Measurements from ENCODE around the gene RACK1. TPM values are rescaled to one million over a fixed set of nuclear protein-coding genes. Genes with fewer than 3 reads are reported as not detected.

The RACK1 gene
- total and polyA plus RNA-seq, 4 donors: 1,370 to 2,875 (median 1,528) TPM

GRCh38 chr5:181224390-181225229, 19.1 kb downstream of the RACK1 start:
- Histone ChIP-seq H3K4me3 (ENCODE audit: low read depth, low read length) (peak overlapping the region; percentile 96), H3K36me3 (ENCODE audit: control insufficient read depth, insufficient read depth, low read length) (peaks cover 19% of the 10 kb centered on the region), H3K27me3 (ENCODE audit: control insufficient read depth, insufficient read depth, low read length) (peaks cover 10% of the 10 kb centered on the region), H3K9me3 (ENCODE audit: control insufficient read depth, insufficient read depth, low read length) (no peaks in the 10 kb centered on the region), H3K4me1 (ENCODE audit: control insufficient read depth, insufficient read depth, low read length) (peaks cover 27% of the 10 kb centered on the region), H3K27ac (ENCODE audit: low read depth, low read length) (peak overlapping the region; percentile 99)
- 87% methylated on average over 19 of the region's 22 CpGs for WGBS (ENCODE audit: insufficient coverage)
- no peak for DNase-seq (ENCODE audit: low read depth in 4 of 6, low spot score in 6 of 6)

- peak in 2 of 6 donors; percentile 87 to 95 for DNase-seq (ENCODE audit: low read depth in 4 of 6, low spot score in 6 of 6)
- Histone ChIP-seq H3K27ac (ENCODE audit: low read depth, low read length) (peak overlapping the region; percentile 99), H3K9me3 (ENCODE audit: control insufficient read depth, insufficient read depth, low read length) (no peaks in the 10 kb centered on the region), H3K4me1 (ENCODE audit: control insufficient read depth, insufficient read depth, low read length) (peaks cover 33% of the 10 kb centered on the region), H3K27me3 (ENCODE audit: control insufficient read depth, insufficient read depth, low read length) (peaks cover 15% of the 10 kb centered on the region), H3K36me3 (ENCODE audit: control insufficient read depth, insufficient read depth, low read length) (peaks cover 15% of the 10 kb centered on the region), H3K4me3 (ENCODE audit: low read depth, low read length) (peak overlapping the region; percentile 96)
- under 1% methylated on average over 28 of the region's 31 CpGs for WGBS (ENCODE audit: insufficient coverage)
Observed at GRCh38 chr5:181223729-181224389, 19.8 kb downstream of the RACK1 start.

- H3K27me3 ChIP-seq (ENCODE audit: control insufficient read depth, insufficient read depth, low read length): peaks cover 15% of the 10 kb centered on the region
- under 1% methylated on average over 59 of the region's 59 CpGs for WGBS (ENCODE audit: insufficient coverage)
- peak within 1 kb of the TSS; percentile 99 for H3K27ac ChIP-seq (ENCODE audit: low read depth, low read length)
- peaks cover 37% of the 10 kb centered on the region for H3K4me1 ChIP-seq (ENCODE audit: control insufficient read depth, insufficient read depth, low read length)
- no peaks in the 10 kb centered on the region for H3K9me3 ChIP-seq (ENCODE audit: control insufficient read depth, insufficient read depth, low read length)
- peak; percentile 89 to 100 (median 96) for DNase-seq (ENCODE audit: low read depth in 4 of 6, low spot score in 6 of 6)
- peaks cover 15% of the 10 kb centered on the region for H3K36me3 ChIP-seq (ENCODE audit: control insufficient read depth, insufficient read depth, low read length)
- H3K4me3 ChIP-seq (ENCODE audit: low read depth, low read length): peak within 1 kb of the TSS; percentile 96
Observed at GRCh38 chr5:181223058-181223728, 20.5 kb downstream of the RACK1 start, which contains the start of gene TRIM41. TRIM41 (plus strand) TSS chr5:181223281; CDS start chr5:181224000, 719 bp downstream.

GRCh38 chr5:181222630-181223057, 21.1 kb downstream of the RACK1 start:
- 0% methylated on average over 13 of the region's 18 CpGs for WGBS (ENCODE audit: insufficient coverage)
- Histone ChIP-seq H3K27ac (ENCODE audit: low read depth, low read length) (peak overlapping the region; percentile 99), H3K27me3 (ENCODE audit: control insufficient read depth, insufficient read depth, low read length) (peaks cover 18% of the 10 kb centered on the region), H3K4me1 (ENCODE audit: control insufficient read depth, insufficient read depth, low read length) (peaks cover 41% of the 10 kb centered on the region), H3K4me3 (ENCODE audit: low read depth, low read length) (peak overlapping the region; percentile 96), H3K9me3 (ENCODE audit: control insufficient read depth, insufficient read depth, low read length) (no peaks in the 10 kb centered on the region), H3K36me3 (ENCODE audit: control insufficient read depth, insufficient read depth, low read length) (peaks cover 11% of the 10 kb centered on the region)
- DNase-seq (ENCODE audit: low read depth in 4 of 6, low spot score in 6 of 6): no peak

- Histone ChIP-seq H3K27ac (ENCODE audit: low read depth, low read length) (peak overlapping the region; percentile 99), H3K4me3 (ENCODE audit: low read depth, low read length) (peak overlapping the region; percentile 96), H3K27me3 (ENCODE audit: control insufficient read depth, insufficient read depth, low read length) (peaks cover 24% of the 10 kb centered on the region), H3K36me3 (ENCODE audit: control insufficient read depth, insufficient read depth, low read length) (peaks cover 6% of the 10 kb centered on the region), H3K4me1 (ENCODE audit: control insufficient read depth, insufficient read depth, low read length) (peaks cover 47% of the 10 kb centered on the region), H3K9me3 (ENCODE audit: control insufficient read depth, insufficient read depth, low read length) (no peaks in the 10 kb centered on the region)
- DNase-seq (ENCODE audit: low read depth in 4 of 6, low spot score in 6 of 6): peak in 4 of 6 donors; percentile 87 to 98 (median 94)
- WGBS (ENCODE audit: insufficient coverage): 2% methylated on average over 50 of the region's 50 CpGs
Observed at GRCh38 chr5:181221792-181222629, 21.7 kb downstream of the RACK1 start.

GRCh38 chr5:181221105-181221791, 22.5 kb downstream of the RACK1 start:
- 33% methylated on average over 24 of the region's 27 CpGs for WGBS (ENCODE audit: insufficient coverage)

GRCh38 chr5:181220178-181220515, 23.6 kb downstream of the RACK1 start:
- no peak for DNase-seq (ENCODE audit: low read depth in 4 of 6, low spot score in 6 of 6)
- Histone ChIP-seq H3K4me1 (ENCODE audit: control insufficient read depth, insufficient read depth, low read length) (peaks cover 58% of the 10 kb centered on the region), H3K9me3 (ENCODE audit: control insufficient read depth, insufficient read depth, low read length) (no peaks in the 10 kb centered on the region), H3K4me3 (ENCODE audit: low read depth, low read length) (no peak overlapping the region), H3K27ac (ENCODE audit: low read depth, low read length) (no peak overlapping the region), H3K36me3 (ENCODE audit: control insufficient read depth, insufficient read depth, low read length) (no peaks in the 10 kb centered on the region), H3K27me3 (ENCODE audit: control insufficient read depth, insufficient read depth, low read length) (peaks cover 34% of the 10 kb centered on the region)
- whole genome bisulfite sequencing (ENCODE audit: insufficient coverage): 68% methylated on average over 8 of the region's 10 CpGs

More at GRCh38 chr5:181221105-181221791, 22.5 kb downstream of the RACK1 start:
- Histone ChIP-seq H3K9me3 (ENCODE audit: control insufficient read depth, insufficient read depth, low read length) (no peaks in the 10 kb centered on the region), H3K36me3 (ENCODE audit: control insufficient read depth, insufficient read depth, low read length) (no peaks in the 10 kb centered on the region), H3K27ac (ENCODE audit: low read depth, low read length) (peak overlapping the region; percentile 99), H3K4me1 (ENCODE audit: control insufficient read depth, insufficient read depth, low read length) (peaks cover 54% of the 10 kb centered on the region), H3K4me3 (ENCODE audit: low read depth, low read length) (peak overlapping the region; percentile 96), H3K27me3 (ENCODE audit: control insufficient read depth, insufficient read depth, low read length) (peaks cover 28% of the 10 kb centered on the region)
- DNase-seq (ENCODE audit: low read depth in 4 of 6, low spot score in 6 of 6): no peak

- peaks cover 54% of the 10 kb centered on the region for H3K4me1 ChIP-seq (ENCODE audit: control insufficient read depth, insufficient read depth, low read length)
- H3K4me3 ChIP-seq (ENCODE audit: low read depth, low read length): no peak overlapping the region
- peaks cover 38% of the 10 kb centered on the region for H3K27me3 ChIP-seq (ENCODE audit: control insufficient read depth, insufficient read depth, low read length)
- H3K36me3 ChIP-seq (ENCODE audit: control insufficient read depth, insufficient read depth, low read length): no peaks in the 10 kb centered on the region
- no peaks in the 10 kb centered on the region for H3K9me3 ChIP-seq (ENCODE audit: control insufficient read depth, insufficient read depth, low read length)
- 28% methylated on average over 47 of the region's 49 CpGs for WGBS (ENCODE audit: insufficient coverage)
- no peak overlapping the region for H3K27ac ChIP-seq (ENCODE audit: low read depth, low read length)
- DNase-seq (ENCODE audit: low read depth in 4 of 6, low spot score in 6 of 6): no peak
Observed at GRCh38 chr5:181219262-181220177, 24.2 kb downstream of the RACK1 start.
